ENCODE data around the gene PHLDB1.
"Not testable (repeated sequence)": the region's sequence is repeated elsewhere in the genome, so short reads cannot be mapped to it uniquely, and the experiment has no call there.

PHLDB1 gene

GRCh38 chr11:118609380-118610224 is 2.2 kb downstream of the PHLDB1 start:
- H3K4me3 Mint-ChIP-seq = peak overlapping the region; percentile 79
- TF ChIP-seq, protein P1, sequence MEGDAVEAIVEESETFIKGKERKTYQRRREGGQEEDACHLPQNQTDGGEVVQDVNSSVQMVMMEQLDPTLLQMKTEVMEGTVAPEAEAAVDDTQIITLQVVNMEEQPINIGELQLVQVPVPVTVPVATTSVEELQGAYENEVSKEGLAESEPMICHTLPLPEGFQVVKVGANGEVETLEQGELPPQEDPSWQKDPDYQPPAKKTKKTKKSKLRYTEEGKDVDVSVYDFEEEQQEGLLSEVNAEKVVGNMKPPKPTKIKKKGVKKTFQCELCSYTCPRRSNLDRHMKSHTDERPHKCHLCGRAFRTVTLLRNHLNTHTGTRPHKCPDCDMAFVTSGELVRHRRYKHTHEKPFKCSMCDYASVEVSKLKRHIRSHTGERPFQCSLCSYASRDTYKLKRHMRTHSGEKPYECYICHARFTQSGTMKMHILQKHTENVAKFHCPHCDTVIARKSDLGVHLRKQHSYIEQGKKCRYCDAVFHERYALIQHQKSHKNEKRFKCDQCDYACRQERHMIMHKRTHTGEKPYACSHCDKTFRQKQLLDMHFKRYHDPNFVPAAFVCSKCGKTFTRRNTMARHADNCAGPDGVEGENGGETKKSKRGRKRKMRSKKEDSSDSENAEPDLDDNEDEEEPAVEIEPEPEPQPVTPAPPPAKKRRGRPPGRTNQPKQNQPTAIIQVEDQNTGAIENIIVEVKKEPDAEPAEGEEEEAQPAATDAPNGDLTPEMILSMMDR (IDR thresholded peaks at IDR 0.05) = no peak
- peak; percentile 38 for DNase-seq
- H3K27ac Mint-ChIP-seq = no peak overlapping the region
- H3K36me3 Mint-ChIP-seq (ENCODE audit: low read depth) = no peaks in the 10 kb centered on the region
- H3K27me3 Mint-ChIP-seq (ENCODE audit: low read depth, poor library complexity) = peaks cover 59% of the 10 kb centered on the region
- H3K4me1 Mint-ChIP-seq = peaks cover 65% of the 10 kb centered on the region
- H3K9me3 Mint-ChIP-seq = no peaks in the 10 kb centered on the region

- peaks cover 65% of the 10 kb centered on the region for H3K4me1 Mint-ChIP-seq
- no peak overlapping the region for H3K27ac Mint-ChIP-seq
- TF ChIP-seq, protein P1 (IDR thresholded peaks at IDR 0.05) = no peak
- no peaks in the 10 kb centered on the region for H3K36me3 Mint-ChIP-seq (ENCODE audit: low read depth)
- H3K4me3 Mint-ChIP-seq = peak overlapping the region; percentile 72
- H3K9me3 Mint-ChIP-seq = no peaks in the 10 kb centered on the region
- peak; percentile 24 for DNase-seq
- H3K27me3 Mint-ChIP-seq (ENCODE audit: low read depth, poor library complexity) = peaks cover 59% of the 10 kb centered on the region
These were observed 2.9 kb downstream of the PHLDB1 start for GRCh38 chr11:118610225-118610772.

- TF ChIP-seq, protein P1 (IDR thresholded peaks at IDR 0.05) = peak; percentile 81
- peaks cover 54% of the 10 kb centered on the region for H3K27me3 Mint-ChIP-seq (ENCODE audit: low read depth, poor library complexity)
- peak overlapping the region; percentile 68 for H3K4me3 Mint-ChIP-seq
- H3K27ac Mint-ChIP-seq = no peak overlapping the region
- peak; percentile 88 for DNase-seq
- H3K36me3 Mint-ChIP-seq (ENCODE audit: low read depth) = no peaks in the 10 kb centered on the region
- peaks cover 65% of the 10 kb centered on the region for H3K4me1 Mint-ChIP-seq
- H3K9me3 Mint-ChIP-seq = no peaks in the 10 kb centered on the region
These were observed 3.5 kb downstream of the PHLDB1 start for GRCh38 chr11:118610773-118611432.

DNA sequence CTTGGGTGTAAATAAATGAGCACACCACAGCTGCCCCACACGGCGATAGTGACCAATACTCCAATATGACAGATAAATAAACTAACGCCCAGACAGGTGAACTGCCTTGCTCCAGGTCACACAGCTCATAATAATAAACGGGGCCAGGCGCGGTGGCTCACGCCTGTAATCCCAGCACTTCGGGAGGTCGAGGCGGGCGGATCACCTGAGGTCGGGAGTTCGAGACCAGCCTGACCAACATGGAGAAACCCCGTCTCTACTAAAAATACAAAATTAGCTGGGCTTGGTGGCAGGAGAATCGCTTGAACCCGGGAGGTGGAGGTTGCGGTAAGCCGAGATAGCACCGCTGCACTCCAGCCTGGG is 4.0 kb downstream of the PHLDB1 start:
- peaks cover 65% of the 10 kb centered on the region for H3K4me1 Mint-ChIP-seq
- peak overlapping the region; percentile 68 for H3K4me3 Mint-ChIP-seq
- H3K27ac Mint-ChIP-seq; H3K9me3 Mint-ChIP-seq; DNase-seq; H3K36me3 Mint-ChIP-seq (ENCODE audit: low read depth): not testable (repeated sequence)
- peaks cover 53% of the 10 kb centered on the region for H3K27me3 Mint-ChIP-seq (ENCODE audit: low read depth, poor library complexity)

GRCh38 chr11:118612378-118612777 is 5.0 kb downstream of the PHLDB1 start:
- TF ChIP-seq, protein P1 (IDR thresholded peaks at IDR 0.05) = no peak
- no peak overlapping the region for H3K4me3 Mint-ChIP-seq
- H3K27me3 Mint-ChIP-seq (ENCODE audit: low read depth, poor library complexity) = peaks cover 44% of the 10 kb centered on the region
- peaks cover 66% of the 10 kb centered on the region for H3K4me1 Mint-ChIP-seq
- DNase-seq = no peak
- H3K9me3 Mint-ChIP-seq = no peaks in the 10 kb centered on the region
- no peak overlapping the region for H3K27ac Mint-ChIP-seq
- no peaks in the 10 kb centered on the region for H3K36me3 Mint-ChIP-seq (ENCODE audit: low read depth)

DNA sequence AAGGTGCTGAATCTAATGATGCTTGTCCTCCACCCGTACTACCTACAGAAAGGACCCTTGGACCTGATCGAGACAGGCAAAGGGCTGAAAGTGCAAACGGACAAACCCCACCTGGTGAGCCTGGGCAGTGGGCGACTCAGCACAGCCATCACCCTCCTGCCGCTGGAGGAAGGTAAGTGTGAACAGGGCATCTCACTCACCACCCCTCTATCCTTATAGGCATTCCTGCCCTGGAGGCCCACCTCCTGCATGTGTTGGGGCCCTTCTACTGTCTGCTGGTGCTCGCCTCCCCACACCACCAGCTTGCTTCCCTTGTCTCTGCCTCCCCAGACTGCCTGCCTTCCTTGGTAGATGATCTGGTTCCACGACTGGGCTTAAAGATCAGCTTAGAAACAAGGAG is 7.1 kb downstream of the PHLDB1 start:
- no peaks in the 10 kb centered on the region for H3K9me3 Mint-ChIP-seq
- H3K27ac Mint-ChIP-seq = peak overlapping the region; percentile 29
- peaks cover 25% of the 10 kb centered on the region for H3K27me3 Mint-ChIP-seq (ENCODE audit: low read depth, poor library complexity)
- no peak overlapping the region for H3K4me3 Mint-ChIP-seq
- TF ChIP-seq, protein P1 (IDR thresholded peaks at IDR 0.05) = no peak
- H3K4me1 Mint-ChIP-seq = peaks cover 76% of the 10 kb centered on the region
- H3K36me3 Mint-ChIP-seq (ENCODE audit: low read depth) = no peaks in the 10 kb centered on the region
- no peak for DNase-seq

All from nephron progenitor cell (in vitro differentiated cells).